GM19099 (cell line): ENCODE data around the gene UPF2.

Experiments
- POLR2A ChIP-seq: IDR thresholded peaks from 3 replicates; pipeline ENCODE4 v1.6.1; 2011; ENCODE audit warnings: low read depth; ENCODE audit not compliant: insufficient read length; ENCODE audit errors: extremely low read depth

Gene UPF2

GRCh38 chr10:12048547-12048946, 5.9 kb upstream of the UPF2 start:
- no peak for TF ChIP-seq POLR2A

DNA sequence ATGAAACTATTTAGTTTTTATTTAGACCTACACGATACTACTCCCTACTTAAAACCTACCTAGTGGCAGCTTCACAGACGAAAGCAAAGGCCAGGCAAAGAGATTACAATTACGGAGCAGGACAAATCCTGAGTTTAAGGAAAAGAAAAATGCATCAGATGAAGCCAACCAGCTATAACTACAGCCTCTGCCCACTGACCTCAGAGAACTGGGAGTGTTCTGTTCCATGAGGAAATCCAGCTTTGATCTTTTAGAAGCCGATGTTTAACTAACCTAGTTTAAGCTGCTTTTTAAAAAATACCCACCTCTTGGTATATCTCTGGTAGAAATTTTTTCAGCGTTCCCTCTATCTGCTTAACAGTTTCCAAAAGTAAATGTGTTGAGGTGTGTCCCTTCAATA, 3.0 kb upstream of the UPF2 start:
- no peak for TF ChIP-seq POLR2A

GRCh38 chr10:12042409-12042796, 206 bp downstream of the UPF2 start:
- TF ChIP-seq POLR2A: peak; percentile 63

- peak; percentile 66 for TF ChIP-seq POLR2A
Measured at GRCh38 chr10:12041766-12042408, 722 bp downstream of the UPF2 start.

DNA sequence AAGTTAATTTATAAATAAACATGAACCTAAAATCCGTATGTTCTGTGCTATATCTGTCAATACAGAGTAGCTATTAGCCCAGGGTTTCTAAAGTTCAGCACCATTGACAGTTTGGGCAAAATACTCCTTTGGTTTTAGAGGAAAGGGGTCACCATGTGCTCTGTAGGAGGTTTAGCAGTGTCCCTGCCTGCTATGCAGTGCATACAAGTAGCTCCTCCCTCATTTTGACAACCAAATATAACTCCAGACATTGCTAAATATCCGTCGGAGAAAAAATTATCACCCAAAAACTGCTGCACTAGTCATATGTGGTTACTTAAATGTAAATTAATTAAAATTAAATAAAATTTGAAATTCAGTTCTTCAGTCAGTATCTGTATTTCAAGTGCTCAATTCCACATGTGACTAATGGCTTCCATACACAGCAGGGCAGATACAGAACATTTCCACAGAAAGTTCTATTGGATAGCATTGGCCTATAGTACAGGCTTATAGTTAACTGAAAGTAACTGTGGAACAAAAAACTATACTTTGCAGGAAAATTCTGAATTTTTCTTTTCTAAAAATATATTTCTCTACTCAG, 6.4 kb downstream of the UPF2 start:
- no peak for TF ChIP-seq POLR2A

DNA sequence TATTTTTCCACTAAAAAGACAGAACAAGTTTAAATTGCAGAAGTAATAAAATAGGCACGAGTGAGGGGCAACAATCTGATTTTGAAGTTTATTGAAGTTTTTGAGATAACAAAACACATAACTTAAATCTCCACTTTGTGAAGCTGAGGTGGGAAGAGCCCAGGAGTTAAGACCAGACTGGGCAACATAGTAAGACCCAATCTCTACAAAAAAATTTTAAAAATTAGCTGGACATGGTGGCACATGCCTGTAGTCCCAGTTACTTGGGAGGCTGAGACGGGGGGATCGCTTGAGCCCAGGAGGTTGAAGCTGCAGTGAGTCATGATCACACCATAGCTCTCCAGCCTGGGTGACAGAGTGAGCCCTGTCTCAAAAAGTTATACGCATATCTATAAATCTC, 11.2 kb downstream of the UPF2 start:
- TF ChIP-seq POLR2A: no peak

GRCh38 chr10:12027539-12027938, 15.1 kb downstream of the UPF2 start:
- no peak for TF ChIP-seq POLR2A

- no peak for TF ChIP-seq POLR2A
Measured at GRCh38 chr10:12025591-12025990, 17.0 kb downstream of the UPF2 start.

GRCh38 chr10:12022580-12023257, 19.9 kb downstream of the UPF2 start:
- no peak for TF ChIP-seq POLR2A

- TF ChIP-seq POLR2A: no peak
Measured at GRCh38 chr10:12020574-12020973, 22.0 kb downstream of the UPF2 start.

DNA sequence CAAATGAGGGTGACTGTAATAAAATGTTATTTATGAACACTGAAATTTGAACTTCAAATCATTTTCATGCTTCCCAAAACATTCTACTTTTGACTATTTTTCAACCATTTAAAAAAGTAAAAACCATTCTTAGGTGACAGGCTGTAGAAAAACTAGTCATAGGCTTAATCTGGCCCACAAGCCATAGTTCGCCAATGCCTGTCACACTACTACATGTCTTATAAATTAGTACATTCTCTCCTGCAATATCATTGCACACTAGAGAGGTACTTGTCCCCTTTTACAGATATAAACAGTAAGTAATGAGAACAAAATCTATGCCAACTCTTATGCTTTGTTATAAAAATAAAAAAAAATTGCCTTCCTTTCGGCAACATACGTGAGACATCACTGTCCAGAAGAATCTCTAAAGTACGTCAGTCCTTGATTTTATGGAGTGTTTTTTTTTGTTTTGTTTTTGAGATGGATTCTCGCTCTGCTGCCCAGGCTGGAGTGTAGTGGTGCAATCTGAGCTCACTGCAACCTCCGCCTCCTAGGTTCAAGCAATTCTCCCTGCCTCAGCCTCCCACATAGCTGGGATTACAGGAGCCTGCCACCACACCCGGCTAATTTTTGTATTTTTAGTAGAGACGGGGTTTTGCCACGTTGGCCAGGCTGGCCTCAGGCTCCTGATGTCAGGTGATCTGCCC, 23.2 kb downstream of the UPF2 start:
- no peak for TF ChIP-seq POLR2A

DNA sequence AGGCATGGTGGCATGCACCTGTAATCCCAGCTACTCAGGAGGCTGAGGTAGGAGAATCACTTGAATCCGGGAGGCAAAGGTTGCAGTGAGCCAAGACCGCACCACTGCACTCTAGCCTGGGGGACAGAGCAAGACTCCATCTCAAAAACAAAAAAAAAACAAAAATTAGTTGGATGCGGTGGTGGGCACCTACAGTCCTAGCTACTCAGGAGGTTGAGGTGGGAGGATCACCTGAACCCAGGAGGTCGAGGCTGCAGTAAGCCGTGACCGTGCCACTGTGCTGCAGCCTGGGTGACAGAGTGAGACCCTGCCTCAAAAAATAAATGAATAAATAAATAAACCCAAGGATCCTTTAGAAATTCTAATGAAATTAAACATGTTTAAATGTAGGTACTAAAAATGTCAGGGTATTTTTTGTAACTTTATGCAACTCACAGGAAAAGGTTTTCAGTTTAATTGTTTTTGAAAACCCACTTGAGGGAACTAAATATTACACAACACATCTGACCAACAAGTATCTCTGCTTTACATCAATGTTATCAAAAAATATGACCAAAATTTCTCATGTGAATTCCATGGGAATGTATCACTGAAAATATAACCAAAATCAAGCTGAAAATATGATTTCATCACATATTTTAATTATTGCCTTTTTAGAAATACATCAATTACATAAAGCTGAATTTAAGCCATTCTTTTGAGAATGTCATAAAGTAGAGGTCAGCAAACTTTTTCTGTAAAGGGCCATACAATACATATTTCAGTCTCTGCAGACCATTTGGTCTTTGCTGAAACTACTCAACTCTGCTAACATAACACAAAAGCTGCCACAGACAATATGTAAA, 23.9 kb downstream of the UPF2 start:
- TF ChIP-seq POLR2A: no peak

DNA sequence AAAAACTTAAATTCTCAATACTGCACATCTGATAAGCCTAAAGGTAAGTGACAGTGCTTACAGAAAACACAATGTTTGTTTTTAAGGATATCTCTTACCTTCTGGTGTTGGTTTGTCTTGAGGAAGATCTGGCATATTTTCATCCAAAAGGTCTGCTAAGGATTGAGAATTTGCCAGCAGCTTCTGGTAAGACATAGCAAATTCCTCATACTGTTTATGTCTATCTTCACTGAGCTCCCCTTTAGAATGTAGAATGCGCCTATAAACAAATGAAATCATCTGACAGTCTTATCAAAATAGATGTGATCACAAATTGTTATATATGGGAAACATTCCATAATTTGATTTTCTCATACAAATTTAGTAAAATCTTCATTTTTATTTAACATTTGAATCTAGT, 28.7 kb downstream of the UPF2 start:
- no peak for TF ChIP-seq POLR2A

GRCh38 chr10:12010353-12010752, 32.3 kb downstream of the UPF2 start:
- TF ChIP-seq POLR2A: no peak

DNA sequence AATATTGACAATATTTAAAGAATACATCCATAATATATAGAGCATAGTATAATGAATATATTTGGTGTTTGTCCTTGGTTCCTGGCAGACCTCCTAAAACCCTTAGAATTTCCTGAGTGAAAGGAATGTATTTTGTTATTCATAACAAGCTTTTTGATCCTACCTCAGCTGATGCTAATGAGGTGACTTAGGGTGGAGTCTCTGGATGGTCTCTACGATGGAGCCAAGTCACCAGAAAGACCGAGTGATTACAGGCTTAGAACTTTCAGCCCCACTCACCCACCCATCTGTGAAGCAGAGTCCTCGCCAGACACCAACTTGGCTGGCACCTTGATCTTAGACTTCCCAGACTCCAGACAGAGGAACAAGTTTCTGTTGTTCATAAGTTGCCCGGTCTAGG, 35.9 kb downstream of the UPF2 start:
- TF ChIP-seq POLR2A: no peak
